SK-N-SH (cell line): ENCODE measurements around the gene CLDN15. TPM values are rescaled to one million over a fixed set of nuclear protein-coding genes. Genes with fewer than 3 reads are reported as not detected.

Source experiments
- CTCF ChIA-PET: fragments of 300-600, 350-600 bp; formaldehyde crosslinking; extraction: SDS; loops from one replicate; lab custom pipeline; 2021; lab: Yijun Ruan, JAX
- POLR2A ChIA-PET: fragments of 350-600 bp; sonication (Branson Sonifier 250); formaldehyde crosslinking; extraction: SDS; loops from one replicate; lab custom pipeline; 2020; ENCODE audit warnings: antibody characterized with exemption, inconsistent platforms; lab: Yijun Ruan, JAX
- DNase-seq: peaks from one replicate; pipeline ENCODE4 v3.0.0; 2012
- H2AFZ ChIP-seq: fragments of 200-600 bp; sonication (generic); 2 replicates; pipeline ENCODE4 v1.8.1; 2016; ENCODE audit warnings: antibody characterized with exemption, mild to moderate bottlenecking, low read depth
- H3F3A ChIP-seq: fragments of 200-600 bp; sonication (generic); replicated peaks from 2 replicates; pipeline ENCODE3; 2016; ENCODE audit warnings: antibody characterized with exemption, mild to moderate bottlenecking; ENCODE audit not compliant: insufficient read depth
- H3K27ac ChIP-seq, 2 experiments: fragments of 200-500 bp in 1 of 2; fragments of 200-600 bp in 1 of 2; sonication (Bioruptor generic) in 1 of 2; sonication (generic), shearing (Covaris generic) in 1 of 2; 2 replicates each; pipeline versions ENCODE4 v1.5.1 to v1.6.1; 2014 to 2016; ENCODE audit warnings: low read depth in 2 of 2, inconsistent platforms in 1 of 2, low read length in 1 of 2, mild to moderate bottlenecking in 1 of 2, mixed read lengths in 1 of 2
- H3K27me3 ChIP-seq: fragments of 200-600 bp; sonication (generic), shearing (Covaris generic); 2 replicates; pipeline ENCODE4 v1.6.1; 2016; ENCODE audit warnings: mixed run types; ENCODE audit not compliant: insufficient read depth
- H3K36me3 ChIP-seq, 2 experiments: fragments of 200-500 bp in 1 of 2; fragments of 200-600 bp in 1 of 2; sonication (Bioruptor generic) in 1 of 2; sonication (generic) in 1 of 2; replicated peaks in 1 of 2; 2 replicates each; pipeline versions ENCODE3 to v1.5.1; 2014 to 2016; ENCODE audit warnings: low read length in 1 of 2, mild to moderate bottlenecking in 1 of 2; ENCODE audit not compliant: insufficient read depth in 2 of 2, control insufficient read depth in 1 of 2
- H3K4me1 ChIP-seq, 2 experiments: fragments of 200-500 bp in 1 of 2; fragments of 200-600 bp in 1 of 2; sonication (Bioruptor generic) in 1 of 2; sonication (generic), shearing (Covaris generic) in 1 of 2; 2 replicates each; pipeline versions ENCODE4 v1.5.1 to v1.6.1; 2014 to 2016; ENCODE audit warnings: low read depth in 1 of 2, low read length in 1 of 2, mixed run types in 1 of 2; ENCODE audit not compliant: insufficient read depth in 2 of 2, control insufficient read depth in 1 of 2
- H3K4me2 ChIP-seq: fragments of 200-600 bp; sonication (generic), shearing (Covaris generic); 2 replicates; pipeline ENCODE4 v1.6.1; 2017; ENCODE audit warnings: mixed run types
- H3K4me3 ChIP-seq, 2 experiments: fragments of 200-500 bp in 1 of 2; fragments of 200-600 bp in 1 of 2; sonication (Bioruptor generic) in 1 of 2; sonication (generic), shearing (Covaris generic) in 1 of 2; 2 replicates each; pipeline versions ENCODE4 v1.5.1 to v1.8.1; 2014 to 2016; ENCODE audit warnings: low read depth in 2 of 2, inconsistent platforms in 1 of 2, low read length in 1 of 2, mild to moderate bottlenecking in 1 of 2, mixed read lengths in 1 of 2, moderate library complexity in 1 of 2
- H3K79me2 ChIP-seq: fragments of 200-600 bp; sonication (generic); 2 replicates; pipeline ENCODE4 v1.8.1; 2017; ENCODE audit warnings: mild to moderate bottlenecking; ENCODE audit not compliant: insufficient read depth
- H3K9ac ChIP-seq: fragments of 200-600 bp; sonication (generic); 2 replicates; pipeline ENCODE4 v1.6.1; 2017; ENCODE audit warnings: mixed run types
- H3K9me2 ChIP-seq: fragments of 200-600 bp; sonication (generic); 2 replicates; pipeline ENCODE4 v1.6.1; 2017; ENCODE audit warnings: mixed run types
- H3K9me3 ChIP-seq: fragments of 200-600 bp; sonication (generic); 2 replicates; pipeline ENCODE4 v1.6.1; 2017; ENCODE audit warnings: mixed run types, mild to moderate bottlenecking, moderate library complexity
- H4K20me1 ChIP-seq: fragments of 200-600 bp; sonication (generic); 2 replicates; pipeline ENCODE4 v1.6.1; 2017; ENCODE audit warnings: mild to moderate bottlenecking, mixed run types; ENCODE audit not compliant: insufficient read depth
- CHD2 ChIP-seq: fragments of 150-350 bp; IDR thresholded peaks from 2 replicates; pipeline ENCODE4 v1.6.1; 2018; ENCODE audit warnings: low read length; ENCODE audit not compliant: partially characterized antibody
- ELF1 ChIP-seq: IDR thresholded peaks from 2 replicates; pipeline ENCODE4 v1.4.0; 2012
- FOSL2 ChIP-seq: IDR thresholded peaks from 2 replicates; pipeline ENCODE4 v1.4.0; 2012; ENCODE audit warnings: low read depth, mild to moderate bottlenecking, moderate library complexity, borderline replicate concordance
- FOXM1 ChIP-seq: IDR thresholded peaks from 2 replicates; pipeline ENCODE4 v1.4.0; 2012; ENCODE audit warnings: low read depth, mild to moderate bottlenecking
- GABPA ChIP-seq: IDR thresholded peaks from 2 replicates; pipeline ENCODE4 v1.4.0; 2012; ENCODE audit warnings: low read depth, mild to moderate bottlenecking
- MXI1 ChIP-seq: IDR thresholded peaks from 2 replicates; pipeline ENCODE4 v1.6.1; 2012; ENCODE audit warnings: mild to moderate bottlenecking, low read depth, low read length, improper control_type of control experiment
- NFIC ChIP-seq: IDR thresholded peaks from 2 replicates; pipeline ENCODE4 v1.4.0; 2012; ENCODE audit warnings: borderline replicate concordance
- NRF1 ChIP-seq: IDR thresholded peaks from 2 replicates; pipeline ENCODE4 v1.6.1; 2012; ENCODE audit warnings: low read depth, mild to moderate bottlenecking, low read length
- RCOR1 ChIP-seq: fragments of 150-350 bp; IDR thresholded peaks from 2 replicates; pipeline ENCODE4 v1.6.1; 2017; ENCODE audit warnings: antibody characterized with exemption, low read length
- RFX5 ChIP-seq: IDR thresholded peaks from 2 replicates; pipeline ENCODE4 v1.6.1; 2012; ENCODE audit warnings: mild to moderate bottlenecking, improper control_type of control experiment, low read length
- RXRA ChIP-seq: IDR thresholded peaks from 2 replicates; pipeline ENCODE4 v1.4.0; 2012; ENCODE audit warnings: low read depth, mild to moderate bottlenecking, borderline replicate concordance
- SMC3 ChIP-seq: IDR thresholded peaks from 2 replicates; pipeline ENCODE4 v1.6.1; 2012; ENCODE audit warnings: low read depth, low read length, improper control_type of control experiment
- TCF12 ChIP-seq: IDR thresholded peaks from 2 replicates; pipeline ENCODE4 v1.4.0; 2012
- TEAD4 ChIP-seq: IDR thresholded peaks from 2 replicates; pipeline ENCODE4 v1.4.0; 2012; ENCODE audit warnings: mild to moderate bottlenecking, borderline replicate concordance; ENCODE audit not compliant: insufficient read depth
- YY1 ChIP-seq: IDR thresholded peaks from 2 replicates; pipeline ENCODE4 v1.4.0; 2012; ENCODE audit warnings: low read depth, mild to moderate bottlenecking
- WGBS: methylation state at CpG from one replicate; pipeline ENCODE4 v1.1.6; 2017; ENCODE audit warnings: low lambda C conversion rate; 5-methylcytosine and 5-hydroxymethylcytosine counted together
- polyA plus RNA-seq, 3 experiments: library from polyadenylated mRNA; depleted of rRNA; stranded (reverse); fragments of >200 nt; gene quantifications; 2 replicates each; pipeline ENCODE4 v1.2.3, GENCODE V29; 2012
- TF ChIP-seq, protein P1 (sequence below): IDR thresholded peaks from 2 replicates; pipeline ENCODE4; 2012
- TF ChIP-seq, protein P2 (sequence below): IDR thresholded peaks from 2 replicates; pipeline ENCODE4 v1.4.0; 2012; ENCODE audit warnings: low read depth, borderline replicate concordance
- TF ChIP-seq, protein P3 (sequence below): IDR thresholded peaks from 2 replicates; pipeline ENCODE4 v1.6.1; 2012; ENCODE audit warnings: mild to moderate bottlenecking, low read depth, low read length, moderate library complexity

Gene CLDN15
- polyA plus RNA-seq, 1 of the 3 experiments (the other 2 are of a cell fraction), result 24.0 TPM

DNA sequence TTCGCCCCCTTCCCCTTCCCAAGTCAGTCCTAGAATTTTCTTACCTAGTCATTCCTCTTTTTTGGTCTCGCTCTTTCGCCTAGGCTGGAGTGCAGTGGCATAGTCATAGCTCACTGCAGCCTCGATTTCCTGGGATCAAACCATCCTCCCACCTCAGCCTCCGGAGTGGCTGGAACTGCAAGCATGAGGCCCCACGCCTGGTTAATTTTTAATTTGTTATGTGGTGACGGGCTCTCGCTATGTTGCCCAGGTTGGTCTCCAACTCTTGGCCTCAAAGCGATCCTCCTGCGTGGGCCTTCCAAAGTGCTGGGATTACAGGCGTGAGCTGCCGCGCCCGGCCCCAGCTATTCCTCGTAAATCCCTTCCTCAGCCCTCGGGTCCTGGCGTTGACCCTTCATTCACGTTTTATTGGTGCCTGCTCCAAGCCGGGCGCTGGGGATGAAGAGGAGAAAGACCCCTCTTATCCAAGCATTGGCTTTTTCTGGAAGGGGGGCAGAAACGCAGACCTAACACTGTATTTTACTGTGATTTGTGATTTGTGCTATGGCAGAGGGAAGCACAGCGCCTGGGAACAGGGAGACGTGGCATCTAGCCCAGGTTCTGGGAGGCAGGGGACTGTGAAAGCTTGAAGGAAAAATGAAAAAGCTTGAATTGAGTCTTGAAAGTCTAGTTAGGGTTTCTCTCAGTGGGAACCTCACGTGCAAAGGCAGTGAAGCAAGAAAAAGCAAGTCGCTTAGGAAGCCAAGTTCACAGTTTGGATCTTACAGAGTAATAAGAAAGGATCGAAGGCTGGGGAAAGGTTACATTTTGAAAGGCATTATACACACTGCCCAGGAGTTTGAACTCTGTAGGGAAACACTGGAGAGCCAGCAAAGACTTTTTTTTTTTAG lies 19.1 kb downstream of the CLDN15 start:
- DNase-seq, result no peak
- peaks cover 7% of the 10 kb centered on the region for H4K20me1 ChIP-seq
- no peaks in the 10 kb centered on the region for H3K27me3 ChIP-seq
- H3K4me1 ChIP-seq, result peaks cover 8 to 27% of the 10 kb centered on the region in 2 experiments; a peak in 2 of 4 replicates
- 3% methylated on average over 24 of the region's 26 CpGs for WGBS
- no peaks in the 10 kb centered on the region for H3F3A ChIP-seq
- CTCF ChIA-PET, result interaction anchor here (0.7 to 7.6 kb wide), 22 partner anchors 10 to 512 kb away, joined by 3 to 60 read pairs (median 5); partner anchors contain the start of genes AP1S1, FIS1, MOGAT3 and POP7
- H3K9ac ChIP-seq, result peak overlapping the region; percentile 65
- TF ChIP-seq RFX5, result no peak
- peak; percentile 55; the same call in 1 of the 2 replicates for TF ChIP-seq MXI1
- peak overlapping the region; percentile 66 to 84 for H3K4me3 ChIP-seq
- H2AFZ ChIP-seq, result peak overlapping the region; percentile 77; the same call in 1 of the 2 replicates
- POLR2A ChIA-PET, result interaction anchor here (0.6 to 4.1 kb wide), 20 partner anchors 8 to 344 kb away, joined by 3 to 38 read pairs (median 5); partner anchors contain the start of genes CLDN15, FIS1, SRRT and UFSP1
- H3K9me3 ChIP-seq, result no peaks in the 10 kb centered on the region
- H3K79me2 ChIP-seq, result peaks cover 79% of the 10 kb centered on the region
- H3K27ac ChIP-seq, result peak overlapping the region in 1 of 2 experiments; percentile 95; a peak in 3 of 4 replicates
- no peaks in the 10 kb centered on the region for H3K9me2 ChIP-seq
- peaks cover 9 to 28% of the 10 kb centered on the region in 2 experiments for H3K36me3 ChIP-seq
- H3K4me2 ChIP-seq, result peak overlapping the region; percentile 95

DNA sequence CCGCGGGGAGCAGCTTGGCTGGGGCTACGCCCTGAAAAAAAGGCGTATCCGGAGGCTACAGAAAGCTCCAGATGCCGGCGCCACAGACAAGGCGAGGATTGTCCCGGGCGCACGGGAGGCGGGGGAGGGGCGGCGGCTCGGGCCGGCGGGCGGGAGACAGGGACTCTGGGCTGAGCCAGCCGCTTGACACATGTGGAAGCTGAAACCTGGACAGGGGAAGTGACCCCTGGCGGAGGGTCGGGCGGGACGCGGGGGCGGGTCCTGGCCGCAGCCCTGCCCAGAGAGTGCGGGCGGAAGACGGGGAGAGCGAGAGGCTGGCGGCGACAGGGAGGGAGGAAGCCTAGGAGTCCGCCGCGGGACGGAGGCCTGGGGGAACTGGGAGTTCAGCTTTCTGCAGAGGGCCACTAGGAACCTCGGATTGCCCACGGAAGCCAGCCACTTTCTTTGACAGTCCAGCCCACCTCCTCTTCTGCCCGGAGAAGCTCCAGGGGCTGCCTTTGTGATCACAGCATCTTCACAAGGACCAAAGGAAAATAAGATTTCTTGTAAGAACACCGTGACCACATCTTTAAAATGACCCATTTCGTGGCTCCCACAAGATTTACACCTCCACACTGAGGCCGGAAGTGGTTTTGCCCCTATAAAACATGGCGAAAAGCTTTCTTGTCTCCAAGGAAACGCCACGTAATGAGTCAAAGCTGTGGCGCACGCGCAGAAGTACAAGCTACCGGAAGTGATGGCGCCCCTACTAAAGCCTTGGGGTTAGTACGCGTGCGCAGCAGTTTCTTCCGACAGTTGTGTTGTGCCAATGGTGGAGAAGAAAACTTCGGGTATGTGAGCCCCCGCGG lies 20.0 kb downstream of the CLDN15 start, which contains the start of the genes PLOD3 and ZNHIT1:
PLOD3 (minus strand) TSS at position 194 of the 848 bp plus-strand sequence. CDS start 307 bp downstream, outside the sequence.
ZNHIT1 (plus strand) TSS at position 778 of the 848 bp plus-strand sequence; CDS start at position 809, 31 bp downstream.
- Histone ChIP-seq H2AFZ (peak within 1 kb of the TSS; percentile 77), H3K9ac (peak within 1 kb of the TSS; percentile 81), H4K20me1 (peaks cover 5% of the 10 kb centered on the region), H3K36me3 (peaks cover 9 to 20% of the 10 kb centered on the region in 2 experiments), H3K9me3 (no peaks in the 10 kb centered on the region), H3K27ac (peak within 1 kb of the TSS; percentile 93 to 95), H3K4me3 (peak within 1 kb of the TSS; percentile 66 to 84), H3K9me2 (no peaks in the 10 kb centered on the region), H3K4me1 (peaks cover 8 to 27% of the 10 kb centered on the region in 2 experiments; a peak in 2 of 4 replicates), H3F3A (no peaks in the 10 kb centered on the region), H3K79me2 (peaks cover 79% of the 10 kb centered on the region), H3K4me2 (peak within 1 kb of the TSS; percentile 95), H3K27me3 (no peaks in the 10 kb centered on the region)
- DNase-seq, result peak; percentile 100
- under 1% methylated on average over 35 of the region's 57 CpGs for WGBS
- POLR2A ChIA-PET, result interaction anchor here (0.6 to 4.1 kb wide), 26 partner anchors 8 to 1116 kb away, joined by 3 to 38 read pairs (median 4); partner anchors contain the start of genes AP4M1, CLDN15, FIS1 and MCM7
- CTCF ChIA-PET, result interaction anchor here (0.7 to 7.6 kb wide), 25 partner anchors 9 to 512 kb away, joined by 3 to 60 read pairs (median 5); partner anchors contain the start of genes AP1S1, FIS1, MOGAT3 and POP7
- TF ChIP-seq RFX5 (0 out of 2 replicates have a peak, but pooled peaks have one; percentile 44), FOSL2 (no peak; the same call in 1 of the 2 replicates), YY1 (peak; percentile 99), NRF1 (peak; percentile 97), RXRA (no peak), TEAD4 (no peak), GABPA (peak; percentile 87), CHD2 (peak; percentile 84), RCOR1 (peak; percentile 31; the same call in 1 of the 2 replicates), SMC3 (peak; percentile 7; the same call in 1 of the 2 replicates), ELF1 (peak; percentile 86), FOXM1 (no peak), TCF12 (peak; percentile 31; the same call in 1 of the 2 replicates), NFIC (no peak)
- TF ChIP-seq, protein P1, sequence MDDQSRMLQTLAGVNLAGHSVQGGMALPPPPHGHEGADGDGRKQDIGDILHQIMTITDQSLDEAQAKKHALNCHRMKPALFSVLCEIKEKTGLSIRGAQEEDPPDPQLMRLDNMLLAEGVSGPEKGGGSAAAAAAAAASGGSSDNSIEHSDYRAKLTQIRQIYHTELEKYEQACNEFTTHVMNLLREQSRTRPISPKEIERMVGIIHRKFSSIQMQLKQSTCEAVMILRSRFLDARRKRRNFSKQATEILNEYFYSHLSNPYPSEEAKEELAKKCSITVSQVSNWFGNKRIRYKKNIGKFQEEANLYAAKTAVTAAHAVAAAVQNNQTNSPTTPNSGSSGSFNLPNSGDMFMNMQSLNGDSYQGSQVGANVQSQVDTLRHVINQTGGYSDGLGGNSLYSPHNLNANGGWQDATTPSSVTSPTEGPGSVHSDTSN, result no peak; the same call in 1 of the 2 replicates
- TF ChIP-seq, protein P2, sequence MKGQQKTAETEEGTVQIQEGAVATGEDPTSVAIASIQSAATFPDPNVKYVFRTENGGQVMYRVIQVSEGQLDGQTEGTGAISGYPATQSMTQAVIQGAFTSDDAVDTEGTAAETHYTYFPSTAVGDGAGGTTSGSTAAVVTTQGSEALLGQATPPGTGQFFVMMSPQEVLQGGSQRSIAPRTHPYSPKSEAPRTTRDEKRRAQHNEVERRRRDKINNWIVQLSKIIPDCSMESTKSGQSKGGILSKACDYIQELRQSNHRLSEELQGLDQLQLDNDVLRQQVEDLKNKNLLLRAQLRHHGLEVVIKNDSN, result no peak; the same call in 1 of the 2 replicates
- TF ChIP-seq, protein P3, sequence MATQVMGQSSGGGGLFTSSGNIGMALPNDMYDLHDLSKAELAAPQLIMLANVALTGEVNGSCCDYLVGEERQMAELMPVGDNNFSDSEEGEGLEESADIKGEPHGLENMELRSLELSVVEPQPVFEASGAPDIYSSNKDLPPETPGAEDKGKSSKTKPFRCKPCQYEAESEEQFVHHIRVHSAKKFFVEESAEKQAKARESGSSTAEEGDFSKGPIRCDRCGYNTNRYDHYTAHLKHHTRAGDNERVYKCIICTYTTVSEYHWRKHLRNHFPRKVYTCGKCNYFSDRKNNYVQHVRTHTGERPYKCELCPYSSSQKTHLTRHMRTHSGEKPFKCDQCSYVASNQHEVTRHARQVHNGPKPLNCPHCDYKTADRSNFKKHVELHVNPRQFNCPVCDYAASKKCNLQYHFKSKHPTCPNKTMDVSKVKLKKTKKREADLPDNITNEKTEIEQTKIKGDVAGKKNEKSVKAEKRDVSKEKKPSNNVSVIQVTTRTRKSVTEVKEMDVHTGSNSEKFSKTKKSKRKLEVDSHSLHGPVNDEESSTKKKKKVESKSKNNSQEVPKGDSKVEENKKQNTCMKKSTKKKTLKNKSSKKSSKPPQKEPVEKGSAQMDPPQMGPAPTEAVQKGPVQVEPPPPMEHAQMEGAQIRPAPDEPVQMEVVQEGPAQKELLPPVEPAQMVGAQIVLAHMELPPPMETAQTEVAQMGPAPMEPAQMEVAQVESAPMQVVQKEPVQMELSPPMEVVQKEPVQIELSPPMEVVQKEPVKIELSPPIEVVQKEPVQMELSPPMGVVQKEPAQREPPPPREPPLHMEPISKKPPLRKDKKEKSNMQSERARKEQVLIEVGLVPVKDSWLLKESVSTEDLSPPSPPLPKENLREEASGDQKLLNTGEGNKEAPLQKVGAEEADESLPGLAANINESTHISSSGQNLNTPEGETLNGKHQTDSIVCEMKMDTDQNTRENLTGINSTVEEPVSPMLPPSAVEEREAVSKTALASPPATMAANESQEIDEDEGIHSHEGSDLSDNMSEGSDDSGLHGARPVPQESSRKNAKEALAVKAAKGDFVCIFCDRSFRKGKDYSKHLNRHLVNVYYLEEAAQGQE, result peak; percentile 31; the same call in 1 of the 2 replicates
